GM18870 (cell line): ENCODE results near the gene INTS3.
"Not testable (repeated sequence)": the region's sequence is repeated elsewhere in the genome, so short reads cannot be mapped to it uniquely, and the experiment has no call there.

Source experiments
- ATAC-seq: cut with Tn5 transposase; IDR thresholded peaks from one replicate; pipeline ENCODE4 v1.9.1; 2021; ENCODE audit warnings: moderate library complexity; ENCODE audit not compliant: unreplicated experiment

Gene INTS3

GRCh38 chr1:153750026-153750995 is 22.5 kb downstream of the INTS3 start:
- no peak for ATAC-seq

GRCh38 chr1:153752072-153752471 is 24.2 kb downstream of the INTS3 start:
- ATAC-seq, result no peak

GRCh38 chr1:153752571-153753195 is 24.8 kb downstream of the INTS3 start:
- no peak for ATAC-seq

- no peak for ATAC-seq
These were observed 26.4 kb downstream of the INTS3 start for GRCh38 chr1:153754266-153754665.

GRCh38 chr1:153760440-153760839 is 32.6 kb downstream of the INTS3 start:
- ATAC-seq, result no peak

GRCh38 chr1:153763365-153764225 is 35.7 kb downstream of the INTS3 start:
- ATAC-seq, result no peak

GRCh38 chr1:153764310-153764709 is 36.5 kb downstream of the INTS3 start:
- no peak for ATAC-seq

GRCh38 chr1:153766663-153767062 is 38.8 kb downstream of the INTS3 start:
- ATAC-seq, result not testable (repeated sequence)

- ATAC-seq, result no peak
These were observed 39.7 kb downstream of the INTS3 start for GRCh38 chr1:153767519-153767918.

GRCh38 chr1:153768316-153769181 is 40.7 kb downstream of the INTS3 start:
- ATAC-seq, result no peak

GRCh38 chr1:153769221-153769620 is 41.4 kb downstream of the INTS3 start:
- no peak for ATAC-seq

GRCh38 chr1:153770797-153771196 is 42.9 kb downstream of the INTS3 start:
- no peak for ATAC-seq

GRCh38 chr1:153771261-153771660 is 43.4 kb downstream of the INTS3 start:
- ATAC-seq, result no peak

- no peak for ATAC-seq
These were observed 44.2 kb downstream of the INTS3 start for GRCh38 chr1:153771841-153772593.

GRCh38 chr1:153773096-153773921 is 45.5 kb downstream of the INTS3 start:
- no peak for ATAC-seq

GRCh38 chr1:153774026-153774595 is 46.3 kb downstream of the INTS3 start:
- no peak for ATAC-seq

- no peak for ATAC-seq
These were observed 47.1 kb downstream of the INTS3 start, which contains the start of gene SLC27A3 for GRCh38 chr1:153774780-153775457. SLC27A3 (plus strand) TSS chr1:153775407; CDS start chr1:153775498, 91 bp downstream.
